Glutamatergic neuron (in vitro differentiated cells): Measurements from ENCODE around the gene BUD31. TPM values are rescaled to one million over a fixed set of nuclear protein-coding genes. Genes with fewer than 3 reads are reported as not detected.

ENCODE experiments used
- DNase-seq: peaks from one replicate; pipeline ENCODE4 v3.0.0; 2022
- H3K27ac Mint-ChIP-seq: one replicate; pipeline ENCODE4 v1.8.0; 2020; ENCODE audit warnings: mild to moderate bottlenecking, mixed read lengths, inconsistent platforms; ENCODE audit not compliant: unreplicated experiment
- H3K27me3 Mint-ChIP-seq: one replicate; pipeline ENCODE4 v1.8.0; 2020; ENCODE audit warnings: mild to moderate bottlenecking, moderate library complexity, mixed read lengths, inconsistent platforms; ENCODE audit not compliant: unreplicated experiment
- H3K36me3 Mint-ChIP-seq: one replicate; pipeline ENCODE4 v1.8.0; 2020; ENCODE audit warnings: mild to moderate bottlenecking, mixed read lengths, inconsistent platforms; ENCODE audit not compliant: unreplicated experiment
- H3K4me1 Mint-ChIP-seq: one replicate; pipeline ENCODE4 v1.8.0; 2020; ENCODE audit warnings: mild to moderate bottlenecking, low read depth, mixed read lengths, inconsistent platforms; ENCODE audit not compliant: unreplicated experiment
- H3K4me3 Mint-ChIP-seq: one replicate; pipeline ENCODE4 v1.8.0; 2020; ENCODE audit warnings: mild to moderate bottlenecking, mixed read lengths, inconsistent platforms; ENCODE audit not compliant: unreplicated experiment
- H3K9me3 Mint-ChIP-seq: one replicate; pipeline ENCODE4 v1.8.0; 2020; ENCODE audit warnings: mild to moderate bottlenecking, moderate library complexity, mixed read lengths, inconsistent platforms; ENCODE audit not compliant: unreplicated experiment
- CTCF ChIP-seq: fragments of 200-600 bp; sonication (generic); IDR thresholded peaks from one replicate; pipeline ENCODE4 v1.5.0; 2021; ENCODE audit not compliant: partially characterized antibody, unreplicated experiment
- total RNA-seq: library from RNA; stranded (reverse); fragmentation: NEBNext Ultra II Directional; extraction: Animal tissue kit (Norgen Biotek cat#: 25700); gene quantifications from one replicate; pipeline ENCODE4 v1.2.1, GENCODE V29; 2021; ENCODE audit not compliant: unreplicated experiment

BUD31 gene
- total RNA-seq, 1 donor from 2014 or later = 73.9 TPM

- Mint-ChIP-seq H3K27me3 (no peaks in the 10 kb centered on the region), H3K4me3 (no peak overlapping the region), H3K36me3 (peaks cover 6% of the 10 kb centered on the region), H3K4me1 (no peaks in the 10 kb centered on the region), H3K27ac (no peak overlapping the region), H3K9me3 (peaks cover 7% of the 10 kb centered on the region)
- peak; percentile 36 for TF ChIP-seq CTCF
- DNase-seq = peak; percentile 55
Measured at GRCh38 chr7:99365318-99366141, 43.2 kb upstream of the BUD31 start.

DNA sequence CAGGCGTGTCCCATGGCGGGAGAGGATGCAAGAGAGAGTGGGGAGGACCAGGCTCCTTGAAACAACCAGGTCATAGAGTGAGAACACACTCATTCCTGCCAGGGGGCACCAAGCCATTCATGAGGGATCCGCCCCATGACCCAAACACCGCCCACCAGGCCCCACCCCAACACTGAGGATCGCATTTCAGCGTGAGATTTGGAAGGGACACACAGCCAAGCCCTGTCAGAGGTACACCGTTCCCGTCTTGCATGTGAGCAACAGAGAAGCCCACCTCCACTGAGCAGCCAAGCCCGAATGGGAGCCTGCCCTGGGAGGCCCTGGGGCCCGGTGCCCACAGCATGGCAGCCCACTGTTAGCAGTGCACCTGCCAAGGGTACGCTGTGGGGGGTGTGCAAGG, 42.1 kb upstream of the BUD31 start:
- Mint-ChIP-seq H3K36me3 (peaks cover 6% of the 10 kb centered on the region), H3K27me3 (no peaks in the 10 kb centered on the region), H3K4me3 (no peak overlapping the region), H3K27ac (no peak overlapping the region), H3K9me3 (peaks cover 7% of the 10 kb centered on the region), H3K4me1 (no peaks in the 10 kb centered on the region)
- DNase-seq = no peak
- no peak for TF ChIP-seq CTCF

DNA sequence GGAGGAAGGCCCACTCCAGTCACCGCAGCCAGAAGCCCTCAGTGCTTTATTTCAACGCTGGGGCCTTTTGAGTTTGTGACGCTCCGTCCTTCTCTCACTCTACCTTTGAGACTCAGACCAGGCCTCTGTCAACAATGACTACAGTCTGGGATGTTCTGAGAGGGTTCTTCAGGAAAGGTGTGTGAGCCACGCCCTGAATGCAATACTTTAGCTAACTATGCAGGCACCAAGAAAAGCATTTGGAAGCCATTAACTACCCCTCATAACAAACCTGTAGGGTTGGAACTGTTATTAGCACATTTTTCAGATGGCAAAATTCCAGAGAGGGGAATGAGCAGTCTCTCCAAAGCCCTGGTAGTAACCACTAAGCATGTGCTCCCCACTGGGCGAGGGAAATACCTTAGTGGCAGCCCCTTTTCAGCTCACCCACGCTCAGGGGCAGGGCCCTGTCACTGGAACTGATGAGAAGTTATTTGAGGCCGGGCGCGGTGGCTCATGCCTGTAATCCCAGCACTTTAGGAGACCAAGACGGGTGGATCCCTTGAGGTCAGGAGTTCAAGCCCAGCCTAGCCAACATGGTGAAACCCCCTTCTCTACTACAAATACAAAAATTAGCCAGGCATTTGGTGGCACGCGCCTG, 39.9 kb upstream of the BUD31 start:
- no peak for DNase-seq
- H3K4me3 Mint-ChIP-seq = no peak overlapping the region
- H3K27ac Mint-ChIP-seq = no peak overlapping the region
- H3K9me3 Mint-ChIP-seq = peaks cover 9% of the 10 kb centered on the region
- peaks cover 4% of the 10 kb centered on the region for H3K27me3 Mint-ChIP-seq
- peaks cover 6% of the 10 kb centered on the region for H3K36me3 Mint-ChIP-seq
- H3K4me1 Mint-ChIP-seq = no peaks in the 10 kb centered on the region
- no peak for TF ChIP-seq CTCF

DNA sequence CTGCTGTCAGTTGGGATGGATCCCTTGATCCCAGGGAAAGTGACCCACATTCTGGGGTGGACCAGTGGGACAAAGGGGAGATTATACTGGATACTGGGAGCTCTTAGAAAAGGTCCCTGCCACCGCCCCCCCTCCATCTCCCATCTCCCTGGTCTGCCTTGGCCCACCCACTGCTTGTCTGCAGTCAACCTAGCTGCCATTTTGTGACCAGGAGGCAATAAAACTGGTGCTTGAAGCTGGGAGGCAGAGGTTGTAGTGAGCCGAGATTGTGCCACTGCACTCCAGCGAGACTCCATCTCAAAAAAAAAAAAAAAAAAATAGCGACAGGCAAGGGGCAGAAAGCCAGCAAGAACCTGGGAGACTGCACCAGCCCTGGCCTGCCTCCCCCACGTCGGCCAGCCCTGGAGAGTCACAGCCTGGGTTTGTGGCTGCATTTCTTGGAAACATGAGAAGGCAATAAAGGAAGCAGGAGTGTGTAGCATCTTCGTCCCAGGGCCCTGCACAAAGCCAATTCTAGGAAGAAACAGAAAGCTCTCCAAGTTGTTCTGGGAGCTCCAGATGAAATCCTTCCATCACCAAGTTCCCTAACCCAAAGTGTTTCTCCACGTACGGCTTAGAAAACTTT, 38.9 kb upstream of the BUD31 start:
- no peak for TF ChIP-seq CTCF
- peaks cover 6% of the 10 kb centered on the region for H3K36me3 Mint-ChIP-seq
- DNase-seq = no peak
- H3K27me3 Mint-ChIP-seq = peaks cover 4% of the 10 kb centered on the region
- H3K4me3 Mint-ChIP-seq = no peak overlapping the region
- no peak overlapping the region for H3K27ac Mint-ChIP-seq
- no peaks in the 10 kb centered on the region for H3K4me1 Mint-ChIP-seq
- H3K9me3 Mint-ChIP-seq = peaks cover 6% of the 10 kb centered on the region
